Heart right ventricle (tissue), 16 donors: ENCODE results near the gene LRRC47. TPM values are rescaled to one million over a fixed set of nuclear protein-coding genes. Genes with fewer than 3 reads are reported as not detected.

Experiments
- ATAC-seq, 8 donors: fragments of 200-7000 bp; cut with Tn5 transposase; one replicate each; pipeline ENCODE4 v1.9.1; 2020; ENCODE audit warnings: mild to moderate bottlenecking in 8 of 8, moderate library complexity in 8 of 8, moderate number of reproducible peaks in 1 of 8
- DNase-seq, 2 donors: peaks; one replicate each; pipeline ENCODE4 v3.0.0-alpha.2; 2020
- H3K27ac ChIP-seq, 10 donors: fragments of 200-600 bp; sonication (generic) in 2 of 10; one replicate each; pipeline versions ENCODE4 v1.5.0 to v1.8.0; 2020 to 2022; ENCODE audit warnings: mild to moderate bottlenecking in 3 of 10
- H3K27me3 ChIP-seq, 7 donors: fragments of 200-600 bp; one replicate each; pipeline ENCODE4 v1.8.0; 2021 to 2022; ENCODE audit warnings: mild to moderate bottlenecking in 2 of 7
- H3K36me3 ChIP-seq, 9 donors: fragments of 200-600 bp; sonication (generic) in 1 of 9; one replicate each; pipeline versions ENCODE4 v1.5.0 to v1.8.0; 2020 to 2022; ENCODE audit warnings: mild to moderate bottlenecking in 2 of 9
- H3K4me1 ChIP-seq, 9 donors: fragments of 200-600 bp; sonication (generic) in 1 of 9; one replicate each; pipeline versions ENCODE4 v1.5.0 to v1.8.0; 2020 to 2022; ENCODE audit warnings: mild to moderate bottlenecking in 4 of 9
- H3K4me3 ChIP-seq, 10 donors: fragments of 200-600 bp; sonication (generic) in 2 of 10; one replicate each; pipeline versions ENCODE4 v1.5.0 to v1.8.0; 2020 to 2022; ENCODE audit warnings: mild to moderate bottlenecking in 7 of 10, moderate library complexity in 2 of 10
- H3K9me3 ChIP-seq, 11 donors: fragments of 200-600 bp in 10 of 11; sonication (generic) in 2 of 11; one replicate each; pipeline versions ENCODE4 v1.5.0 to v1.8.0; 2013 to 2022; ENCODE audit warnings: mild to moderate bottlenecking in 2 of 11, control low read depth in 1 of 11, moderate library complexity in 1 of 11
- CTCF ChIP-seq, 9 donors: fragments of 200-600 bp; sonication (generic) in 2 of 9; IDR thresholded peaks; one replicate each; pipeline versions ENCODE4 v1.5.0 to v1.8.0; 2021 to 2022; ENCODE audit warnings: antibody characterized with exemption in 9 of 9, mild to moderate bottlenecking in 5 of 9, moderate library complexity in 1 of 9
- WGBS, 2 donors: extraction: QIAGEN DNeasy Blood & Tissue Kit; methylation state at CpG; one replicate each; pipeline ENCODE4 v1.1.7; 2013; ENCODE audit warnings: inconsistent platforms in 1 of 2; 5-methylcytosine and 5-hydroxymethylcytosine counted together
- intact Hi-C, 10 donors: fragments of 100-400 bp; cut with DNase I; formaldehyde crosslinking; loops; one replicate each; pipeline versions ENCODE4 v1.11.1 to v1.14.2; 2022
- polyA plus RNA-seq, 2 donors: library from polyadenylated mRNA; stranded (reverse); fragments of 200-250 nt; gene quantifications; one replicate each; pipeline ENCODE4 v1.2.3, GENCODE V29; 2013
- total RNA-seq, 10 donors: library from RNA; stranded (reverse); fragmentation: NEBNext Ultra II Directional in 3 of 10; extraction: Animal tissue kit (Norgen Biotek cat#: 25700) in 3 of 10; gene quantifications; one replicate each; pipeline versions ENCODE4 v1.2.1 to v1.2.4, GENCODE V29; 2021 to 2023
- donor health status: Arrhythmogenic right ventricular cardiomyopathy.
- donor health status: ischemic (EF 13 %, LVEDD 7.1; RV severe dilation, severe dysfunction).
- donor health status: healthy with polysubstance abuse.
- donor health status: DM: no; HTN: yes; CAD: no.
- donor health status: DM: no; HTN: no; CAD: no.
- donor health status: ischemic (EF 25% LVEDD 6.9; RV normal size, moderate dysfunction).
- donor health status: ischemic (EF 25% LVEDD 5.7; RV mildly dilated, moderate dysfunction).
- donor health status: healthy.
- donor health status: DM: yes; HTN: yes; CAD: no.
- donor health status: Ischemic cardiomyopathy.
- donor health status: ischemic (EF 35%, LVEDD 5.7; RV mildly dilated, moderate dysfunction).
- donor health status: nonischemic (EF 11% LVEDD 7.7; RV severe dilation, severe dysfunction).
- donor health status: DM: yes; HTN: yes; CAD: no.
- donor health status: PGD.
- donor health status: ischemic (EF 29% LVEDD 5.4; RV normal size, mild dysfunction).
- donor health status: nonischemic (EF 23%, LVEDD 6.1; RV moderate dilation, normal function).

LRRC47 gene
- total and polyA plus RNA-seq, 12 donors: 17.6 to 85.4 (median 69.8) TPM

- intact Hi-C loops: no loop called here
- Histone ChIP-seq H3K36me3 (no peaks in the 10 kb centered on the region), H3K9me3 (peaks cover 0 to 10% (median 0%) of the 10 kb centered on the region in 11 donors), H3K27ac (no peak overlapping the region), H3K27me3 (peaks cover 0 to 81% (median 40%) of the 10 kb centered on the region in 7 donors), H3K4me3 (no peak overlapping the region), H3K4me1 (no peaks in the 10 kb centered on the region)
- 83 to 88% methylated on average over 6 of the region's 6 CpGs for WGBS, 2 donors
- DNase-seq (no peak), ATAC-seq (no peak)
- TF ChIP-seq CTCF (IDR thresholded peaks at IDR 0.05): no peak
These were observed 37.1 kb downstream of the LRRC47 start for GRCh38 chr1:3759164-3759563.

GRCh38 chr1:3756394-3756793, 39.9 kb downstream of the LRRC47 start:
- H3K27ac ChIP-seq: no peak overlapping the region
- peaks cover 0 to 81% (median 28%) of the 10 kb centered on the region in 7 donors for H3K27me3 ChIP-seq
- H3K9me3 ChIP-seq: peaks cover 0 to 10% (median 0%) of the 10 kb centered on the region in 11 donors
- 72% methylated on average over 21 of the region's 21 CpGs for WGBS, 2 donors
- intact Hi-C loops: no loop called here
- DNase-seq (no peak), ATAC-seq (peak in 1 of 8 donors; percentile 24)
- no peak for TF ChIP-seq CTCF (IDR thresholded peaks at IDR 0.05)
- H3K4me1 ChIP-seq: no peaks in the 10 kb centered on the region
- no peaks in the 10 kb centered on the region for H3K36me3 ChIP-seq
- no peak overlapping the region for H3K4me3 ChIP-seq

- intact Hi-C loops: no loop called here
These were observed 42.4 kb downstream of the LRRC47 start for GRCh38 chr1:3753656-3754454.

GRCh38 chr1:3752400-3752945, 43.8 kb downstream of the LRRC47 start, which contains the start of gene CCDC27:
Gene CCDC27, plus strand, starts transcription at chr1:3752450. Its CDS starts 32 bp downstream, at chr1:3752482.
- ATAC-seq: no peak
- intact Hi-C loops: no loop called here
- Histone ChIP-seq H3K4me1 (peaks cover 0 to 8% (median 6%) of the 10 kb centered on the region in 9 donors), H3K36me3 (no peaks in the 10 kb centered on the region), H3K27me3 (peaks cover 0 to 55% (median 22%) of the 10 kb centered on the region in 7 donors), H3K4me3 (no peak within 1 kb of the TSS), H3K9me3 (no peaks in the 10 kb centered on the region), H3K27ac (no peak within 1 kb of the TSS)
- TF ChIP-seq CTCF (IDR thresholded peaks at IDR 0.05): no peak
- 84 to 85% methylated on average over 17 of the region's 17 CpGs for WGBS, 2 donors
- DNase-seq: no peak

More at GRCh38 chr1:3753656-3754454, 42.4 kb downstream of the LRRC47 start:
- WGBS, 2 donors: 79 to 83% methylated on average over 20 of the region's 20 CpGs
- H3K9me3 ChIP-seq: no peaks in the 10 kb centered on the region
- ATAC-seq: peak in 1 of 8 donors; percentile 27
- no peak overlapping the region for H3K4me3 ChIP-seq
- no peaks in the 10 kb centered on the region for H3K36me3 ChIP-seq
- TF ChIP-seq CTCF (IDR thresholded peaks at IDR 0.05): no peak
- no peak overlapping the region for H3K27ac ChIP-seq
- H3K4me1 ChIP-seq: no peaks in the 10 kb centered on the region
- H3K27me3 ChIP-seq: peaks cover 0 to 65% (median 22%) of the 10 kb centered on the region in 7 donors
- no peak for DNase-seq
